H1 (cell line): ENCODE results near the gene NEURL1B. TPM values are rescaled to one million over a fixed set of nuclear protein-coding genes. Genes with fewer than 3 reads are reported as not detected.

Experiments
- JUN ChIP-seq: IDR thresholded peaks from 2 replicates; pipeline ENCODE4 v1.6.1; 2011; ENCODE audit warnings: low read depth, mild to moderate bottlenecking, improper control_type of control experiment, low read length
- SP2 ChIP-seq: IDR thresholded peaks from 2 replicates; pipeline ENCODE4 v1.6.1; 2012; ENCODE audit warnings: mild to moderate bottlenecking, low read length, inconsistent platforms
- polyA plus RNA-seq, 7 experiments: library from polyadenylated mRNA; depleted of rRNA in 3 of 7; stranded (reverse) in 5 of 7; unstranded in 2 of 7; fragments of >200 nt in 5 of 7; fragments of 200-250 nt in 2 of 7; gene quantifications; 1 replicate in 5 of 7; 2 replicates in 1 of 7; 4 replicates in 1 of 7; pipeline versions ENCODE4 v1.2.1 to v1.2.3, GENCODE V29; 2011 to 2013; ENCODE audit warnings: missing spikeins in 2 of 7, mixed read lengths in 2 of 7
- total RNA-seq: library from RNA; stranded (reverse); fragmentation: NEBNext Ultra II Directional; extraction: Animal tissue kit (Norgen Biotek cat#: 25700); gene quantifications from 2 replicates; pipeline ENCODE4 v1.2.1, GENCODE V29; 2021
- TF ChIP-seq, protein P1 (sequence below): IDR thresholded peaks from 2 replicates; pipeline ENCODE4 v1.6.1; 2012; ENCODE audit warnings: low read length, inconsistent platforms

NEURL1B gene
- total and polyA plus RNA-seq, 2 of the 8 experiments (the other 6 are each of a cell fraction or from before 2014, with no cell fraction given), result 3.3 to 6.1 TPM

DNA sequence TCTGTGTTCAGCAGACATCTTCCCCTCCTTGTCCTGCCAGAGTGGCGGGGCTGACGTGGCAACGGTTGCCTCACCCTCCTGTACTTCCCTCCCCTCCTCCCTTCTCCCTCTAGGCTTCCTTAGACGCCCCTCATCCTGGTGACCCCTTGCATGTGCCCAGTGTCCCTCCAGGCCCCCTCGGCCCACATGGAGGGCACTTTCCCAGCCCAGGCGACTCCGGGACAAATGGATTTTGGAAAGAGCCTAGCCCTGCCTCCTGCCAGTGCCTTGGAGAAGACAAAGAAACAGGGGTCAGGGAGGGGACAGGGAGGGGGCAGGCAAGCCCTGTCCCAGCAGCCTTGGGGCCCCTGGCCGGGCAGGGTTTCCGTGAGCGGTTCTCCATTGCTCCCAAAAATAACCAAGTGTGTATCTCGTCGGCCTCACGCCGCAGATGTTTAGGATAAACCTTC is 38.3 kb upstream of the NEURL1B start (continued):
- TF ChIP-seq, protein P1, sequence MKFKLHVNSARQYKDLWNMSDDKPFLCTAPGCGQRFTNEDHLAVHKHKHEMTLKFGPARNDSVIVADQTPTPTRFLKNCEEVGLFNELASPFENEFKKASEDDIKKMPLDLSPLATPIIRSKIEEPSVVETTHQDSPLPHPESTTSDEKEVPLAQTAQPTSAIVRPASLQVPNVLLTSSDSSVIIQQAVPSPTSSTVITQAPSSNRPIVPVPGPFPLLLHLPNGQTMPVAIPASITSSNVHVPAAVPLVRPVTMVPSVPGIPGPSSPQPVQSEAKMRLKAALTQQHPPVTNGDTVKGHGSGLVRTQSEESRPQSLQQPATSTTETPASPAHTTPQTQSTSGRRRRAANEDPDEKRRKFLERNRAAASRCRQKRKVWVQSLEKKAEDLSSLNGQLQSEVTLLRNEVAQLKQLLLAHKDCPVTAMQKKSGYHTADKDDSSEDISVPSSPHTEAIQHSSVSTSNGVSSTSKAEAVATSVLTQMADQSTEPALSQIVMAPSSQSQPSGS, result no peak
- no peak for TF ChIP-seq SP2
- no peak for TF ChIP-seq JUN
